NT2/D1 (cell line): ENCODE data around the gene ANKRD39.

Source experiments
- DNase-seq: peaks from one replicate; pipeline ENCODE4 v3.0.0-alpha.2; 2011; ENCODE audit warnings: low read depth, low spot score
- H3K27me3 ChIP-seq: 2 replicates; pipeline ENCODE4 v1.6.0; 2011; ENCODE audit warnings: mild to moderate bottlenecking; ENCODE audit not compliant: insufficient read length, insufficient read depth
- H3K36me3 ChIP-seq: 2 replicates; pipeline ENCODE4 v1.6.1; 2011; ENCODE audit warnings: mild to moderate bottlenecking, low read length, mixed read lengths; ENCODE audit not compliant: insufficient read depth, insufficient read length
- H3K4me1 ChIP-seq: 2 replicates; pipeline ENCODE4 v1.5.1; 2011; ENCODE audit not compliant: insufficient read depth, insufficient read length
- H3K4me3 ChIP-seq: 2 replicates; pipeline ENCODE4 v1.5.1; 2011; ENCODE audit warnings: low read depth; ENCODE audit not compliant: insufficient read length
- H3K9ac ChIP-seq: 2 replicates; pipeline ENCODE4 v1.6.0; 2011; ENCODE audit warnings: low read depth; ENCODE audit not compliant: insufficient read length
- H3K9me3 ChIP-seq: 2 replicates; pipeline ENCODE4 v1.5.1; 2011; ENCODE audit warnings: mild to moderate bottlenecking, low read length; ENCODE audit not compliant: insufficient read depth
- SUZ12 ChIP-seq: IDR thresholded peaks from 2 replicates; pipeline ENCODE4 v1.6.1; 2011; ENCODE audit not compliant: insufficient read length, insufficient read depth; ENCODE audit errors: extremely low read depth
- YY1 ChIP-seq: IDR thresholded peaks from 2 replicates; pipeline ENCODE4 v1.6.1; 2011; ENCODE audit not compliant: insufficient read length, insufficient read depth
- ZNF274 ChIP-seq: IDR thresholded peaks from 2 replicates; pipeline ENCODE4 v1.6.1; 2011; ENCODE audit warnings: mild to moderate bottlenecking, low read depth, low read length

The ANKRD39 gene

GRCh38 chr2:96838345-96839292, 19.2 kb downstream of the ANKRD39 start:
- H3K4me1 ChIP-seq: peaks cover 17% of the 10 kb centered on the region
- no peak for DNase-seq
- peaks cover 46% of the 10 kb centered on the region for H3K36me3 ChIP-seq
- no peak for TF ChIP-seq ZNF274
- no peak for TF ChIP-seq YY1
- no peak for TF ChIP-seq SUZ12
- H3K9ac ChIP-seq: no peak overlapping the region
- H3K27me3 ChIP-seq: no peaks in the 10 kb centered on the region
- H3K4me3 ChIP-seq: no peak overlapping the region
- no peaks in the 10 kb centered on the region for H3K9me3 ChIP-seq

- H3K36me3 ChIP-seq: peaks cover 46% of the 10 kb centered on the region
These were observed 20.2 kb downstream of the ANKRD39 start for GRCh38 chr2:96837575-96837974.

GRCh38 chr2:96835830-96836229, 22.0 kb downstream of the ANKRD39 start:
- peaks cover 21% of the 10 kb centered on the region for H3K4me1 ChIP-seq
- no peak for DNase-seq
- H3K36me3 ChIP-seq: peaks cover 51% of the 10 kb centered on the region
- H3K9me3 ChIP-seq: no peaks in the 10 kb centered on the region
- no peak overlapping the region for H3K9ac ChIP-seq
- H3K4me3 ChIP-seq: no peak overlapping the region
- no peaks in the 10 kb centered on the region for H3K27me3 ChIP-seq
- TF ChIP-seq SUZ12 (no peak), YY1 (no peak), ZNF274 (no peak)

More at GRCh38 chr2:96837575-96837974, 20.2 kb downstream of the ANKRD39 start:
- no peak overlapping the region for H3K9ac ChIP-seq
- H3K9me3 ChIP-seq: no peaks in the 10 kb centered on the region
- H3K27me3 ChIP-seq: no peaks in the 10 kb centered on the region
- no peak for DNase-seq
- H3K4me3 ChIP-seq: no peak overlapping the region
- no peak for TF ChIP-seq ZNF274
- TF ChIP-seq YY1: no peak
- TF ChIP-seq SUZ12: no peak
- H3K4me1 ChIP-seq: peaks cover 17% of the 10 kb centered on the region

GRCh38 chr2:96832754-96833507, 24.9 kb downstream of the ANKRD39 start:
- peak overlapping the region; percentile 16 for H3K4me3 ChIP-seq
- DNase-seq: peak; percentile 76
- peak; percentile 17 for TF ChIP-seq YY1
- no peak for TF ChIP-seq ZNF274
- H3K9me3 ChIP-seq: no peaks in the 10 kb centered on the region
- H3K27me3 ChIP-seq: no peaks in the 10 kb centered on the region
- H3K9ac ChIP-seq: peak overlapping the region; percentile 25
- H3K4me1 ChIP-seq: peaks cover 13% of the 10 kb centered on the region
- H3K36me3 ChIP-seq: peaks cover 48% of the 10 kb centered on the region

GRCh38 chr2:96832408-96832753, 25.4 kb downstream of the ANKRD39 start:
- Histone ChIP-seq H3K36me3 (peaks cover 52% of the 10 kb centered on the region), H3K9ac (no peak overlapping the region), H3K27me3 (no peaks in the 10 kb centered on the region), H3K4me3 (no peak overlapping the region), H3K4me1 (peaks cover 9% of the 10 kb centered on the region), H3K9me3 (no peaks in the 10 kb centered on the region)
- DNase-seq: no peak
- TF ChIP-seq YY1 (no peak), SUZ12 (no peak), ZNF274 (no peak)

GRCh38 chr2:96831679-96832078, 26.1 kb downstream of the ANKRD39 start:
- no peak overlapping the region for H3K9ac ChIP-seq
- no peaks in the 10 kb centered on the region for H3K9me3 ChIP-seq
- peaks cover 54% of the 10 kb centered on the region for H3K36me3 ChIP-seq
- peaks cover 9% of the 10 kb centered on the region for H3K4me1 ChIP-seq
- H3K4me3 ChIP-seq: no peak overlapping the region
- no peak for DNase-seq
- TF ChIP-seq SUZ12: no peak
- TF ChIP-seq YY1: no peak
- no peak for TF ChIP-seq ZNF274
- H3K27me3 ChIP-seq: no peaks in the 10 kb centered on the region

- Histone ChIP-seq H3K4me1 (peaks cover 9% of the 10 kb centered on the region), H3K27me3 (no peaks in the 10 kb centered on the region), H3K9me3 (no peaks in the 10 kb centered on the region), H3K9ac (no peak overlapping the region), H3K4me3 (no peak overlapping the region), H3K36me3 (peaks cover 65% of the 10 kb centered on the region)
- TF ChIP-seq SUZ12: no peak
- TF ChIP-seq ZNF274: no peak
- no peak for TF ChIP-seq YY1
- no peak for DNase-seq
These were observed 27.7 kb downstream of the ANKRD39 start for GRCh38 chr2:96830044-96830562.
